HG02840 (cell line): ENCODE data around the gene PRIMA1.

Experiments
- ATAC-seq: cut with Tn5 transposase; IDR thresholded peaks from one replicate; pipeline ENCODE4 v1.9.1; 2021; ENCODE audit warnings: mild to moderate bottlenecking, moderate library complexity, moderate number of reproducible peaks; ENCODE audit not compliant: unreplicated experiment, low FRiP score

PRIMA1 gene

DNA sequence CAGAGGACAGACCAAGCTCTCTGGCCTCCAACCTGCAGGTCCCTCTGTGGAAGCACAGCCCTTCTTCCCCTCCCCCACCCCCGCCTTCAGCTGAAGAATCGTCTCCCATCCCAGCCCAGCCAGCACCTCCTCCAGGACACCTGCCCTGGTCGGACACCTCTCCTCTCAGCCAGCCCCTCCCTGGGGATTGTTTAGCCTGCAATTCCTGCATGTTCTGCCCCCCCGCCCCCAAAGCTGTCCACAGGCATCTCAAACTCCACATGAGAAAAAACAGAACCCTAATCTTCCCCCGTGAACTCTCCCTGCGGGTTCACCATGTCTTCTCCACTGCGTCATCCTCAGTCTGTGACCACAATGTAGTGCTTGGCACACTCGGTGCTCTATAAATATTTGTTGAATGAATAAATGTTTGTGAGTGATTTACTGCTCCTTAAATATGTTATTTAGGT lies 24.1 kb downstream of the PRIMA1 start:
- ATAC-seq, result no peak

DNA sequence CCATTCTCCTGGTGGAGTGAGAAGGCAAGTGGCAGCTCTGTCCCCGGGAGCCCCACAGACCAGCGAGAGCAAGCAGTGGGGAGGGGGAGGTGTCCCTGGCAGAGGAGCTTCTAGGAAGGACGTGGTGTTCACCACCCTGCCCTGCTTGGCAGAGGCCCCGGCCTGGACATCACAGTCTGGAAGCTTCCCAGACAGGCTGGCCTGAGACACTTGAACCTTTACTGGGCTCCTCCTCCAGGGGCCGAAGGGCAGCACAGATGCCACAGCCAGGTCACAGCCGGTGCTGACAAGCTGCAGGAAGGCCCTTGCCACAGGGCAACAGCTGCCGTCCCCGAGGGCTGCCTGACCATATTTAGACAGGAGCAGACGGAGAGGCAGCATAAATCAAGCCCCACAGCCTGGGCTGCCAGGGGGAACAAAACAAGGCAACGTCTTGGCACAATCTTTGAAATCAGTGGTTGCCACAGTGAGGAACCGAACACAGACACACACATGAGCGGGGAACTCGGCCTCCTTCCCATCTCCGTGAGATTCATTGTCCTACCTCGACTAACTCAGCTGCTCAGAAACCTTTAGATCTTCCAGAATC lies 28.5 kb downstream of the PRIMA1 start:
- ATAC-seq, result no peak

DNA sequence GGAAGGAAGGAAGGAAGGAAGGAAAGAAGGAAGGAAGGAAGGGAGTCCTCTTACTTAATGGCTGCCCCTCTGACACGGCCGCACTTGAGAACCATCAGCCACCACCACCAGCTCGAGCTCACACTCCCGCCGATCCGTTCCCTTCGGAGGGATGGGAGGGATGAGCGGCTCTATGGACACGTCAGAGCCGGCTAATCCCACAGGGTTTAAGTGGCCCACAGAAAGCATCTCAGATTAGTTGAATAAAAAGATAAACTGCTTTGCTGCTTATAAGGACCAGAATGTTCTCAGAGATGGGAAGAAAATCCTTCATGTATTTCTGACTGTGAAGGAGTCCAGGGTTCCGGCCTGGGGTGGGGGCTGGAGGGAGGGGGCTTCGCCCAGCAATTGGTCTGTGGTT lies 31.1 kb downstream of the PRIMA1 start:
- ATAC-seq, result no peak

DNA sequence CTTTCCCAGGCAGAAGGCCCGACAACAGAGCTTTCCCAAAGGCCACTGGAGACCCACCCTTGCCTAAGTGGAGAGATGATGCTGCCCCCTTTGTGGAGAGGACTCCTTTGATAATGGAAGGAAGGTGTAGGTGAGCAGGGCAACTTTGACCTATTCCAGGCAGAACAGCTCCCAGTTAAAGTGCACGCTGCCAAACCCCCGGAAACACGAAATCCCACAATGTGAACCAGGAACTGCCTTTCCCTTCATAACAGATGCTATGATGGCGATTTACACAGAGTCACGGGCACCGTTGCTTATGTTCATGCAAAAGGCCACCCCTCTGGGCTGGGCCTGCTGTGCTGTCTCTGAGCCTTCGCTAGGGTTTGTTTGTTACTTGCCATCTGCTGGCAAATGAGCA lies 34.6 kb downstream of the PRIMA1 start:
- no peak for ATAC-seq

DNA sequence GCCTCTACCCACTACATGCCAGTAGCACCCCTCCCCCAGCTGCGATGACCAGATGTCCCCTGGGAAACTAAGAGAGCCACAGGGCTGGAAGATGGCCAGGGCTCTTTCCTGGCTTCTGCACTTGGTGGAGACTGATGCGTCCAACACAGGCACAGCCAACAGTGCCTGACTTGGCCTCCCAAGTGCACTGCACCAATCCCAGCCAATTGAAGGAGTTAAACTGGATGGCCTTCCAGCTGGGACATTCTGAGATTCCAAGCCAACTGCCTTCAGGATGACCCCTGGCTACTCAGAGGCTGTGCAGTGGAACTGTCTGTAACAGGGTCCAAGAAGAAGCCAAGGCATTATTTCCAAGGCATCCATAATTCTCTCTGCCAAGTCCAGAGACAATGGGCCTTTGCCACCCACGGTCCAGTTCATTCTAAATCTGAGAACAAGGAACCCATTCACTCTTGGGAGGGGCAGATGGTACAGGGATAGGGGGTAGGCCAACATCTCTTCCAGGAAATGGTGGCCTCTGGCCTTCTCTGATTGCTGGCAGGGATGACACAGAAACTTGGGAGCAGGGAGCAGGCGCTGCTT lies 35.2 kb downstream of the PRIMA1 start:
- ATAC-seq, result no peak

DNA sequence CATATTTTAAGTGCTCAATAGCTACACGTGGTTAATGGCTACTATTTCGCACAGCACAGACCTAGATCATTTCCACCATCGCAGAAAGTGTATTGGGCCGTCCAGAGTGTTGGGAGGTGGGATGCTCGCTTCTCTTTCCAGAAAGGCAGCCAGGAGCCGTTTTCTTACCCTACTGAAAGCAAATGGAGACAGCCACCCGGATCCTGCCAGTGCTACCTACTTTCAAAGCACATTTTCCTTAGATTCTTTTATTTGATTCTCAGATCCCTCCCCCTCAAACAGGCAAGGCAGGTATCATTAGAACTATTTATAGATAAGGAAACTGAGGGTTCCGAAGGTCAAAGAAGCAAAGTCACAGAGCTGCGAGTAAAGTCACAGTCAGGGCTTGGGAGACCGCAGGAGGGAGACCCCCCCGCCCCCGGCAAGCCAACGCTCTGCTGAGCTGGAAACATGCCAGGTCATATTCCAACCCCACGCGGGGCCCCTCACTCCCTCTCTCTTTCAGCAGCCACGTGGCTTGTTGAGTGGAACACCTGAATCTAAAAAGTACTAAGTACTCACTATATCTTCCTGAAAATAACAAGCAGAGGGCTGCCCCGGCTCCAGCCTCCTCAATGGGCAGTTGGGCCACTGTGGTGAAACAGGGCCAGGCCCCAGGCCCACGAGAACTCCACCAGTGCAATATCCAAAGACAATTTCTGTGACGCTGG lies 36.2 kb downstream of the PRIMA1 start:
- no peak for ATAC-seq

DNA sequence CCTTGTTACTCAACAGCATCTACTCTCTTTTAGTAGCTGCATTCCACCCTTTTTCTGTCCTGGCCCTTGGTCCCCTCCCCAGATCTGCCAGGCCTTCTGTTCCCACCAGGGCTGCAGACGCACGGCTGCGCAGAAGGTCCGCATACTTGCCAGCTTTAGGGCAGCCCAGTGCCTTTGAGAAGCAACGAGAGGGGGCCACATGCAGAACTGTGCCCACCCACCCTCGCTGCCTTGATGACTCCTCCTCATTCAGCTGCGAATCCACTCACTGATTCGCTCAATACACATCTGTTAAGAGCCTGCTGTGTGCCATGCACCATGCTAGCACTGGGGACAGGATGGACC lies 39.2 kb downstream of the PRIMA1 start:
- ATAC-seq, result no peak

DNA sequence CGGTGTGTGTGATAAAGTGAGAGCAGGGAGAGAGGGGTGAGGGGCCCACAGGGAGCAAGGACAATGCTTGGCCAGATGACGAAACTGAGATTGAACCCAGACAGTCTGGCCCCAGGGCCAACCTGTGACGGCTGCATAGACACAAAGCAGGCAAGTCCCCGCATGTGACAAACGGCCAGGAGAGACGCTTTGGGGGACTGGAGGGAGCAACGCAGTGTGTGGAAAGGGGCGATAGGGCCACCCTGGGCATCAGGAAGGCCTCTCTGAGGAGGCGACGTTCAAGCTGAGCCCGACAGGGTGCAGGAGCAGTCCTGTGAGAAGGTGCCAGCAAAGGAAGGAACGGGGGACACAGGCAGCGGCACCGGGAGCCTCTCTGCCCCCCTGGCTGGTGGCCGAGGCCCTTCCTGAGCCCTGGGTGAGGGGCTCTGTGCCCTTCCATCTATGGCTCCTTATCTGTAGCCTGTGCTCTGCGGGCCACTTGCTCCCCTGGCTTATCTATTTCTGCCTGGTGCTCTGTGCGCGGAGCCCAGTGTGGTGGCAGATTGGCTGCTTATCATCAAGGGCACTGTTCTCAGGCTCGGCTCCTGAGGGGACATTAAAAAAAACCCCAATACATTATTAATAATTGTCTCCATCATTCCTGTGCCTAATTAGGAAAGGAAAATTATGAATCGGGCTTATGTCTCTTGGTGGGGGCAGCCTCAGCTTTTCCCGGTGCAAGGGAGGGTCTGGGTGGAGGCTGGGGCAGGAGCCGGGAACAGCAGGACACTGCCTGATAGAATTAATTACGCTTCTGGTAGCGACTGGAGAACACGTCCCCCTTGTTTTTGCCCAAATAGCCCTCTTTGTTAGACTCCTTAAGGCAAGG lies 39.8 kb downstream of the PRIMA1 start:
- no peak for ATAC-seq

DNA sequence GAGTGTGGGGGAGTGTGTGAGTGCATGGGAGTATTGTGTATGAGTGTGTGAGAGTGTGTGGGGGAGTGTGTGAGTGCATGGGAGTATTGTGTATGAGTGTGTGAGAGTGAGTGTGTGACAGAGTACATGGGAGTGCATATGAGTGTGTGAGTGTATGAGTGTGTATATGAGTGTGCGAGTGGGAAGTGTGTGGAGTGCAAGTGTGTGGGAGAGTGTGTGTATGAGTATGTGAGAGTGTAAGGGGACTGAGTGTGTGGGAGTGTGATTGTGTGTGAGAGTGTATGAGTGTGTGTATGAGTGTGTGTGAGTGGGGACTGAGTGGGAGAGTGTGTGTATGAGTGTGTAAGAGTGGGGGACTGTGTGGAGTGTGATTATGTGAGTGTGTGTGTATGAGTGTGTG lies 40.7 kb downstream of the PRIMA1 start:
- ATAC-seq, result no peak

DNA sequence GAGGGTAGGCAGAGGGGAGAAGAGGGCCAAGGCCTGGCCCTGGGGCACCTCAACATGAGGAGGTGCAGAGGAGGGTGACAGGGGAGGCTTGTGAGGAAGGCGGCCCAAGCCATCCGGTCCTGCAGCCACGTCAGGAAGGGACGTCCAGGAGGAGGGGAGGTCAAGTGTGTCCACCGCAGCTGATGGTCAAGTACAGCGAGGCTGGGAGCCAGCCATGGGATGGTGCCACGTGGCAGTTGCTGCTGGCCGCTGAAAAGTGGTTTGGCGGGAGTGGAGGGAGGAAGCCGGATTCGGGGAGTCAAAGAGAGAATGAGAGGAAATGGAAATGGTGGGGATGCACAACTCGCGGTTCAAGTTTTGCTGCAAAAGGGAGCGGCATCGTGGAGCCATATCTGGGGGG lies 41.2 kb downstream of the PRIMA1 start:
- no peak for ATAC-seq

DNA sequence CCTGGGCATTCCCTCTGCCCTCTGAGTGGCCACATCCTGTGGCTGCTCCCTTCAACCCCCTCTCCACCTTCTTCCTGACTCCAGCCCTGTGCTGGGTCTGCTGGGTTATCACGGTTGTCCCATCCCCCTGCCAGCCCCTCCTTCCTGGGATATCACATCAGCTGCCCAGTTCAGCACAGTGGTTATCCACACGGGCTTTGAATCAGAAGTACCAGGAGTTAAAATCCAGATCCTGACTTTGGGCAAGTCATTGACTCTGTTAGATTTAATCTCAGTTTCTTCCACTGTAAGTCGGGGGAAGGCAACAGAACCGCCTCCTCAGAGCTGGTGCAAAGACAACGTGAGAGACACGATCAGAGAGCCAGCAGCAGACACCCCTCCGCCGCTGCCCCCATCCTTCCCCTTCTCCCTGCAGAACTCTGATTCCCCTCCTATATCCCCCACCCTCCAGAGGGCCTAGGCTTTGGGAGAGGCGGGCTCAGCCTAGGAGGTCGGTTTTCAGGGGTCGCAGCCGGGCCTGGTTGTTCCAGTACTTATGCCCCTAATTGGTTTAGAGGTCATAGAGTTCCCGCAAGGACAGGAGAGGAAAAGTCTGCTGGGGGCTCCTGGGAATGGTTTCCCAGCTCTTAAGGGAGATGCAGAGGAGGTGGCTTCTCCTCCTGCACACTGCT lies 42.5 kb downstream of the PRIMA1 start:
- no peak for ATAC-seq

DNA sequence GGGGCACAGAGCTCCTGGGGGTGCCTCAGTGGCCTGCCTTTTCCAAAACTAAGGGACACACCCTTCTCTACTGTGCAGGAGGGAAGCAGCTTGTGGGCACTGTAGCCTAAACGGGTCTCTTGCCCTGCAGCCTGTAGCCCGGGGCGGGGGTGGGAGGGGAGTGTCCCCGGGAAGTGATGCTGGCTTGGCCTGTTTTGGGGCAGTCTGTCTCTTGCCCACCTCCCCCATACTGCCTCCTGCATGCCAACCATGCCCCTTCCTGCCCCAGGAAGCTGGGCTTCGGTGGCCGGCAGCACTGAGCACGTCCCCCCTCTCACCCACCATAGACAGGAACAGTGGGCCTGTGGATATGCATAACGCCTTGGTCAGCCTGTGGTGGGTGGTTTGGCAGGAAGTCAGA lies 43.4 kb downstream of the PRIMA1 start:
- ATAC-seq, result no peak

DNA sequence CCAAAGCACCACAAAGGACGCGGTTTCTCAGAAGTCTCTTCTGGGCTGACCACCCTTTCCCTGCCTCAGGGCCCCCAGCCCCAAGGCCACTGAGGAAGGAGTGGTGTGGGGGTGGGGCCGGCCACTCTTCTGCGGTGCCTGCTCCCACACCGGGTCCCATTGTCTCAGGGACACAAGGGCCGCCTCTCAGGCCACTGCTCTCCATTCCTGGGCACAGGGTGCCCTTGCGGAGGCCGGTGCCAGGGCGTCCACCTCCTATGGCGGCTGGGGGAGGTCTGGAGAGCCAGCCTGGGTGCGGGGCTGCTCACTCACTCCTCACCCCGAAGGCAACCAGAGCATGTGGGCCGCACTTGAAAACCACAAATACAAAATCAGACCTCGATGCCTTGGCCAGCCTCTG lies 44.1 kb downstream of the PRIMA1 start:
- ATAC-seq, result no peak

DNA sequence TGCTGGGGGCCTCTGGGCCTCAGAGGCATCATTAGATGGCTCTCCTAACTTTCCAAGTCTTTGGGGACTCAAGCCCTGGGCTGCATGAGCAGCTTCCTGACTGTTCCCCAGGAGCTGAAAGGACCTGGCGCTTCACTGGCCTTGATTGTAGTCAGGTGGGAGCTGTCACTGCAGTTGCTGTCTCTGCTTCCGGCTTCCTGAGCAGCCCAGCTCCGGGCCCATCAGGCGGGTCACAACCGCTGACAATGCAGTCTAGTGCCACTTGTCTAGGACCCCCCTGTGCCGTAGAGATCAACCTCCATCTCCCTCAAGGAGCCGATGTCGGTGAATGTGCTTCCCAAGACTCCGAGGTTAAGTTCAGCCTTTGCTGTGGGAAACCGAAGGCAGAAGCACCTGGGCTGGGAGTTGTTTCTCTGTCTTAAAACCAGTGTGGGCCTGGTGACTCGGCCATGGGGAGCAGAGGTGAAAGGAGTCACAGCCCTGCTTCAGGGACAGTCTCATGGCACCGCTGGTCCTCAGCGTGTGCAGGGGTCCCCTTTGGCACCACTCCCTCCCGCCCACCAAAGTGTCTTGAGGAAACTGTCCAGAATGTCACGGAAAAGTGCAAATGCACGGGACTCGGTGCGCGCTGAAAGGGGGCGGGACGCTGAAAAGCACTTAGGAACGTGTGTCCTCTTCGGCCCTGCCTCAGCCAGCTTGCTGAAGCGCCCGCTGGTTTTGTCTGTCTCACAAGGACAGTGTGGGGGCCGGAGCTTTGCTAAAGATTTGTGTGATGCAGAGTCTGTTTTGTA lies 44.8 kb downstream of the PRIMA1 start:
- ATAC-seq, result no peak

DNA sequence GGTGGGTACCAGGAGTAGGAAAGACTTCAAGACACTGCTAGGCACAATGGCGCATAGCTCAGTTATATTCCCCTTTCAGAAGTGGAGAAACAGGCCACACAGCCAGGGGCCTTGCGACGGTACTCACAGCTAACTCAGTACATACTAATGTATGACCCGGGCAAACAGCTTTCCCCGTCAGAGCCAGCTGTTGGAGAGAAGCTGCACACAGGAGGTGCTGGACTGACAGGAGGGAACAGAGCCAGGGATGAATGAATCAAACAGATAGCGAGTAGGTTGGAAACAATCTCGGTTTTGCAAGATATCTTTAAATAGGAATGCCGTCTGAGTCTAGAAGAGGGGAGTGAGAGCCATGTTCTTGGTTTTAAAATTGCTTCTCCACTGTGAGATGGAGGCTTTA lies 45.5 kb downstream of the PRIMA1 start:
- no peak for ATAC-seq

DNA sequence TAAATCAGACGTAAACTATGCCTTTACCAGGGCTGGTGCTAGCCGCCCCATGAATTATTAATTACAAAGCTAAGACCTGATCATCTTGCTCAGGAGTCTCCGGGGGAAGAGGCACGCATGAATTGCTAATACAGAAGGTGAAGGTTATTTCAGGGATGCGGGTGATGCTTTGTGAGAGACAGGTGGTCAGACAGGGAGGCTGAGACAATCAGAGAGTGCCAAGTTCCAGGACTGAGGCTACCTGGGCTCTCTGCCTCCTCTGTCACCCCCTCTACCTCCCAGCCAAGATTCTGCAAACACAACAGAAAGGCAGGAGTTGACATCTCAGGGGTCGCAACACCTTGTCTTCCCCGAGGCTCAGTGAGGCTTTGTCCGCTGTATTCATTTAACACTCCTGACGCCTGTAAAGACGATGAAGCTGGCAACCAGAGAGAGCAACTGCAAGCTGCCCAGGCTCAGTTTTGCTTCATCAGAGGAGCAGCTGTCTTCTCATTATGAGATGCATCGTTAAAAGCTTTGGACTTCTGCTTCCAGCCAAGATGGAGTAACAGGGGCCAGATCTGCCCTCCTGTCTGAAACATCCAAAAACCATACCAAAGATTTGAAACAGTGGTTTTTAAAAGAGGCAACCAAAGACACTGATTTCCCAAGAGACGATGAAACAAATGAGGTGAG lies 46.6 kb downstream of the PRIMA1 start:
- no peak for ATAC-seq

DNA sequence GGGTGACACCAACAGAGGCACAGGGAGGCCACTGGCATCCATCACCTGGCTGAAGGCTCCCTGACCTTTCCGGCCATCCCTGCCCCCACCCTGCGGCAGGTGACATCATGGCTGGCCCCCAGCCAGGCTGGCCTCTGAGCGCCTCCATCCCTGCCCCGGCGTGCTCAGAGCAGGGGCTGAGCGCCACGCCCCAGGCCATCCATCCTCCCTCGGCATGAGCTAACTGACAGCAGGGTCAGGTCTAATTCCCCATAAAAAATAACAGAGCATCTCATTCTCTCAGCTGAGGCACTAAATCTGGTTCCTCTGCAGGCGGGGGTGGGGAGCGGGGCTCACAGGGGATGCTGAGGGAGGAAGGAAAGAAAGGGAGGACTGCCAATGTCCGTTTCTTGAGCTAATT lies 50.7 kb downstream of the PRIMA1 start:
- ATAC-seq, result no peak

DNA sequence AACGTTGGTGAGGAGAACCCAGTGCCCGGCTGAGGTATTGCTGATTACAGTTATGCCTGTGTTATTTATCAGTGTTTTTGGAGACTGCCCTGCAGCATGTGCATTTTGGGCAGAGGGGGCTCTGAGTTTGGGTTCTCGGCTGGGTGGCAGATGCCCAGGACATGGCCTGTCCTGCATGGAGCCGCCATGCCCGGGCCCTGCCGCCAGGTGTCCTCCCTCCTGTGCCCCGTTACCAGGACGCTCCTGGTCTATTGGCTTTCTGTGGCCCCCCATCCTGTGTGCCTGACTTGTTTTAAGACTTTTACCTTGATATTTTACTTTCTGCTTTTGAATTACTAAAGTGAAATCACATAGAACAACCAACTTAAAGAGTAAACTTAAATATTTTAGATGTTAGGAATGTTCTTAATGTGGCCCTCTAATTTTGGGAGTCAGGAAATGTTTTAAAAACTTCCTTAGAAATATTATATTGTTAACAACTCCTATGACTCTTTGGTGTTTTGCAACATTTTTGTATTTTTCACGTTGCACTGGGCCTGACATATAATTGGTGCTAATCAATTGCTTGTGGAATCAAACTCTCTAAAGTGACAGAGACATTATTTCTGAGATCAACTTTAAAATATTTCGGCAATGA lies 51.8 kb downstream of the PRIMA1 start:
- no peak for ATAC-seq

DNA sequence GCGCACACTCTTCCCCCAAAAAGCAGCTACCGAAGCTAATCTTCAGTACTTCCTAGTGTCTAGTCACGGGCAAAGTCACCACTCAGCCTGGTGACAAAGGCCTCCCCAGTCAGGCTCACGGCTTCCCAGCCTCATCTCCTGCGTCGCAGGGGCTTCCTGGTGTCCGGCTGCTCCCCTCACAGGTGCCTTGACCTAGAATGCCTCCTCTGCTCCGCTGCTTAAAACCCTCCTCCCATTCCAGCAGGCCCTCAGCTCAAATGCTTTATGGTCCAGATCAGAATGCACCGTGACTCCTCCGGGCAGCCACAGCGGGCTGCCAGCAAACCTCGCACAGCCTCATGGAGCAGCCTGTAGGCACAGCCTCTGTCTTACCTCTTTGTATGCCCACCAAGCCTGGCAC lies 53.1 kb downstream of the PRIMA1 start:
- no peak for ATAC-seq
